ENCODE results near the gene ZNRF3.
"Not testable (repeated sequence)": the region's sequence is repeated elsewhere in the genome, so short reads cannot be mapped to it uniquely, and the experiment has no call there.

Gene ZNRF3

GRCh38 chr22:29032014-29032475 lies 148.7 kb downstream of the ZNRF3 start:
- TF ChIP-seq, protein P1, sequence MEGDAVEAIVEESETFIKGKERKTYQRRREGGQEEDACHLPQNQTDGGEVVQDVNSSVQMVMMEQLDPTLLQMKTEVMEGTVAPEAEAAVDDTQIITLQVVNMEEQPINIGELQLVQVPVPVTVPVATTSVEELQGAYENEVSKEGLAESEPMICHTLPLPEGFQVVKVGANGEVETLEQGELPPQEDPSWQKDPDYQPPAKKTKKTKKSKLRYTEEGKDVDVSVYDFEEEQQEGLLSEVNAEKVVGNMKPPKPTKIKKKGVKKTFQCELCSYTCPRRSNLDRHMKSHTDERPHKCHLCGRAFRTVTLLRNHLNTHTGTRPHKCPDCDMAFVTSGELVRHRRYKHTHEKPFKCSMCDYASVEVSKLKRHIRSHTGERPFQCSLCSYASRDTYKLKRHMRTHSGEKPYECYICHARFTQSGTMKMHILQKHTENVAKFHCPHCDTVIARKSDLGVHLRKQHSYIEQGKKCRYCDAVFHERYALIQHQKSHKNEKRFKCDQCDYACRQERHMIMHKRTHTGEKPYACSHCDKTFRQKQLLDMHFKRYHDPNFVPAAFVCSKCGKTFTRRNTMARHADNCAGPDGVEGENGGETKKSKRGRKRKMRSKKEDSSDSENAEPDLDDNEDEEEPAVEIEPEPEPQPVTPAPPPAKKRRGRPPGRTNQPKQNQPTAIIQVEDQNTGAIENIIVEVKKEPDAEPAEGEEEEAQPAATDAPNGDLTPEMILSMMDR (IDR thresholded peaks at IDR 0.05), result no peak
- Histone ChIP-seq H3K27ac (peak overlapping the region; percentile 61 to 84), H3K4me3 (no peak overlapping the region)
- DNase-seq (ENCODE audit: low spot score), result no peak

DNA sequence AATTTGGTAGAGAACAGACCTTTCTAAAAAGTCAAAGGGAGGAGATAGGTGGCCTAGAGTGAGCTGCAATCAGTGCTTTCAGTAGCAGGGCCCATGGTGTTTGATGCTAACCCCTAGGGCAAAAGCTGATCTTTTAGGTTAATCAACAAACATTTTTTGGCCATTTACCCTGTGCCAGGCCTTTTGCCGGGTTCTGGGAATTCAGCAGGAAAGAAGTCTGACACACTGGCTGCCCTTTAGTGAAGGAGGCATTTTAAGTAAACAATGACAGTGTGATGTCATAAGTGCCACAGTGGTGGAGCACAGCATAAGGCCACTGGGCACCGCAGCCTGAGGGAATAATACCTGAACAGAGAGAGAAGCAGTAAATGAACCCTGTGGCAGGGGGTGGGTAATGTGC lies 149.2 kb downstream of the ZNRF3 start:
- Histone ChIP-seq H3K4me3 (no peak overlapping the region), H3K27ac (peak overlapping the region; percentile 61 to 84)
- TF ChIP-seq, protein P1 (IDR thresholded peaks at IDR 0.05), result no peak
- no peak for DNase-seq (ENCODE audit: low spot score)

- H3K4me3 ChIP-seq, result no peak overlapping the region
- no peak overlapping the region for H3K27ac ChIP-seq
- TF ChIP-seq, protein P1 (IDR thresholded peaks at IDR 0.05), result no peak
- DNase-seq (ENCODE audit: low spot score), result no peak
Observed at GRCh38 chr22:29037340-29037932, 154.1 kb downstream of the ZNRF3 start.

DNA sequence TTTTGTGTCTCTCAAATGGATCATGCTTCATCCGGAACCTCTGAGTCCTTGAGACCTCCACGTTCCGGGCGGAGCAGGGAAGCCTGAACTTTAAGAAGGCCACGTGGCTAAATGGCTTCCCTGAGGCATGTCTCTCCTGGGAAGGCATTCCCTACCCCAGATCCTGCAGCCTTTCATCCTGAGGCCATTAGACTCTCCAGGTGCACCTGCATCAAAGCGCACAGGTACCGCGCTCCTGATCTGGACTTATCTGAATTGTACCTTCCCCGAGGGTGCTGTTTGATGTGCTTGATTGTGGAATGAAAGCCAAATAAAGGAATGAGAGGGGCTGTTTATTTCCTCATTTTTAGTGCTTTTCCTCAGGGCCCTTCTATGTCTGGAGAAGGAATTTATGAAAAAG lies 155.8 kb downstream of the ZNRF3 start:
- no peak for DNase-seq (ENCODE audit: low spot score)
- no peak overlapping the region for H3K4me3 ChIP-seq

GRCh38 chr22:29039684-29040083 lies 156.3 kb downstream of the ZNRF3 start:
- not testable (repeated sequence) for H3K4me3 ChIP-seq; H3K27ac ChIP-seq; DNase-seq (ENCODE audit: low spot score)

More for the DNA sequence above, 155.8 kb downstream of the ZNRF3 start:
- H3K27ac ChIP-seq, result no peak overlapping the region
- TF ChIP-seq, protein P1 (IDR thresholded peaks at IDR 0.05), result no peak

GRCh38 chr22:29040385-29041275 lies 157.3 kb downstream of the ZNRF3 start:
- peak overlapping the region in 1 of 2 donors; percentile 14 for H3K27ac ChIP-seq
- H3K4me3 ChIP-seq, result no peak overlapping the region
- no peak for DNase-seq (ENCODE audit: low spot score)
- TF ChIP-seq, protein P1 (IDR thresholded peaks at IDR 0.05), result peak; percentile 93

DNA sequence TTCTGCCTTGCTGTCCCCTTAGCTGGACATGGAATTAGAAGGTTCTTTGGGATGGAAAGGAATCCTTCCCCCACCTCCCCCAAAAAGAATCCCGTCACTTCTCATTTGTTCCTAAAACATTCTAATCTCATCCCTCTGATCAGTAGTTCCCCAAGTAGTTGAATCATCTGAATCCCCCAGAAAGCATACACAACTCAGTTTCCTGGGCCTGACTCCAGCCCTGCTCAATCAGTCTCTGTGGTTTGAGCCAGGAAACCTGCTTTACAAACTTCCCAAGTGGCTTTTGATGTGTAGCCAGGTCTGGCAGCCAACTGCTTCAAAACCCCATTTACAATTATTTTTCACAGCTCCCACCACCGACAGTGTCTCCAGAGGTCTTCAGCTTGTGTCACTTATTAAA lies 158.0 kb downstream of the ZNRF3 start:
- DNase-seq (ENCODE audit: low spot score), result no peak
- no peak overlapping the region for H3K4me3 ChIP-seq
- peak overlapping the region in 1 of 2 donors; percentile 14 for H3K27ac ChIP-seq
- TF ChIP-seq, protein P1 (IDR thresholded peaks at IDR 0.05), result no peak
